Measurements from ENCODE around the gene RHCE.
"Not testable (repeated sequence)": the region's sequence is repeated elsewhere in the genome, so short reads cannot be mapped to it uniquely, and the experiment has no call there.

Gene RHCE

GRCh38 chr1:25432749-25433388 is 12.2 kb upstream of the RHCE start:
- no peak for DNase-seq

- DNase-seq = no peak
These were observed 11.5 kb upstream of the RHCE start for GRCh38 chr1:25431955-25432719.

GRCh38 chr1:25430967-25431881 is 10.6 kb upstream of the RHCE start:
- DNase-seq = no peak

GRCh38 chr1:25430073-25430966 is 9.7 kb upstream of the RHCE start, which contains the start of gene MACO1:
Gene MACO1, plus strand, starts transcription at chr1:25430897. Its CDS starts 202 bp downstream, at chr1:25431099.
- DNase-seq = peak; percentile 98

GRCh38 chr1:25428475-25429166 is 8.0 kb upstream of the RHCE start:
- no peak for DNase-seq

GRCh38 chr1:25427696-25428095 is 7.1 kb upstream of the RHCE start:
- DNase-seq = no peak

- no peak for DNase-seq
These were observed 4.8 kb upstream of the RHCE start for GRCh38 chr1:25425098-25426085.

GRCh38 chr1:25423206-25423605 is 2.6 kb upstream of the RHCE start:
- not testable (repeated sequence) for DNase-seq

GRCh38 chr1:25419339-25419738 is 1.3 kb downstream of the RHCE start:
- not testable (repeated sequence) for DNase-seq

- not testable (repeated sequence) for DNase-seq
These were observed 3.3 kb downstream of the RHCE start for GRCh38 chr1:25417280-25417679.

- DNase-seq = not testable (repeated sequence)
These were observed 6.0 kb downstream of the RHCE start for GRCh38 chr1:25414578-25414977.

- DNase-seq = not testable (repeated sequence)
These were observed 6.5 kb downstream of the RHCE start for GRCh38 chr1:25414157-25414556.

- not testable (repeated sequence) for DNase-seq
These were observed 7.6 kb downstream of the RHCE start for GRCh38 chr1:25412872-25413623.

GRCh38 chr1:25409641-25410427 is 10.8 kb downstream of the RHCE start:
- not testable (repeated sequence) for DNase-seq

- DNase-seq = not testable (repeated sequence)
These were observed 14.8 kb downstream of the RHCE start for GRCh38 chr1:25405731-25406305.

- not testable (repeated sequence) for DNase-seq
These were observed 17.4 kb downstream of the RHCE start for GRCh38 chr1:25402947-25403803.

GRCh38 chr1:25398079-25398478 is 22.5 kb downstream of the RHCE start:
- DNase-seq = not testable (repeated sequence)

Data from suppressor macrophage treated with lipopolysaccharide for 1 hour (primary cell).